ENCODE results near the gene MAD1L1.

GRCh38 chr7:1885465-1886226, 347.1 kb downstream of the MAD1L1 start:
- no peak for TF ChIP-seq CTCF (IDR thresholded peaks at IDR 0.05 in 2 of 3, conservative IDR thresholded peaks at IDR 0.05 in 1 of 3; ENCODE audit: borderline replicate concordance in 1 of 3, insufficient read depth in 1 of 3, low read depth in 2 of 3, low read length in 2 of 3)
- no peak for TF ChIP-seq POLR2A (IDR thresholded peaks at IDR 0.05; ENCODE audit: borderline replicate concordance, extremely low read depth, insufficient read depth, insufficient read length)
- TF ChIP-seq EZH2phosphoT487 (IDR thresholded peaks at IDR 0.05; ENCODE audit: borderline replicate concordance): no peak
